SK-N-SH (cell line): ENCODE results near the gene SLC10A7. TPM values are rescaled to one million over a fixed set of nuclear protein-coding genes. Genes with fewer than 3 reads are reported as not detected.

Source experiments
- CTCF ChIA-PET: fragments of 300-600, 350-600 bp; formaldehyde crosslinking; extraction: SDS; loops from one replicate; lab custom pipeline; 2021; lab: Yijun Ruan, JAX
- POLR2A ChIA-PET: fragments of 350-600 bp; sonication (Branson Sonifier 250); formaldehyde crosslinking; extraction: SDS; loops from one replicate; lab custom pipeline; 2020; ENCODE audit warnings: antibody characterized with exemption, inconsistent platforms; lab: Yijun Ruan, JAX
- DNase-seq: peaks from one replicate; pipeline ENCODE4 v3.0.0; 2012
- H2AFZ ChIP-seq: fragments of 200-600 bp; sonication (generic); 2 replicates; pipeline ENCODE4 v1.8.1; 2016; ENCODE audit warnings: antibody characterized with exemption, mild to moderate bottlenecking, low read depth
- H3F3A ChIP-seq: fragments of 200-600 bp; sonication (generic); replicated peaks from 2 replicates; pipeline ENCODE3; 2016; ENCODE audit warnings: antibody characterized with exemption, mild to moderate bottlenecking; ENCODE audit not compliant: insufficient read depth
- H3K27ac ChIP-seq, 2 experiments: fragments of 200-500 bp in 1 of 2; fragments of 200-600 bp in 1 of 2; sonication (Bioruptor generic) in 1 of 2; sonication (generic), shearing (Covaris generic) in 1 of 2; 2 replicates each; pipeline versions ENCODE4 v1.5.1 to v1.6.1; 2014 to 2016; ENCODE audit warnings: low read depth in 2 of 2, inconsistent platforms in 1 of 2, low read length in 1 of 2, mild to moderate bottlenecking in 1 of 2, mixed read lengths in 1 of 2
- H3K27me3 ChIP-seq: fragments of 200-600 bp; sonication (generic), shearing (Covaris generic); 2 replicates; pipeline ENCODE4 v1.6.1; 2016; ENCODE audit warnings: mixed run types; ENCODE audit not compliant: insufficient read depth
- H3K36me3 ChIP-seq, 2 experiments: fragments of 200-500 bp in 1 of 2; fragments of 200-600 bp in 1 of 2; sonication (Bioruptor generic) in 1 of 2; sonication (generic) in 1 of 2; replicated peaks in 1 of 2; 2 replicates each; pipeline versions ENCODE3 to v1.5.1; 2014 to 2016; ENCODE audit warnings: low read length in 1 of 2, mild to moderate bottlenecking in 1 of 2; ENCODE audit not compliant: insufficient read depth in 2 of 2, control insufficient read depth in 1 of 2
- H3K4me1 ChIP-seq, 2 experiments: fragments of 200-500 bp in 1 of 2; fragments of 200-600 bp in 1 of 2; sonication (Bioruptor generic) in 1 of 2; sonication (generic), shearing (Covaris generic) in 1 of 2; 2 replicates each; pipeline versions ENCODE4 v1.5.1 to v1.6.1; 2014 to 2016; ENCODE audit warnings: low read depth in 1 of 2, low read length in 1 of 2, mixed run types in 1 of 2; ENCODE audit not compliant: insufficient read depth in 2 of 2, control insufficient read depth in 1 of 2
- H3K4me2 ChIP-seq: fragments of 200-600 bp; sonication (generic), shearing (Covaris generic); 2 replicates; pipeline ENCODE4 v1.6.1; 2017; ENCODE audit warnings: mixed run types
- H3K4me3 ChIP-seq, 2 experiments: fragments of 200-500 bp in 1 of 2; fragments of 200-600 bp in 1 of 2; sonication (Bioruptor generic) in 1 of 2; sonication (generic), shearing (Covaris generic) in 1 of 2; 2 replicates each; pipeline versions ENCODE4 v1.5.1 to v1.8.1; 2014 to 2016; ENCODE audit warnings: low read depth in 2 of 2, inconsistent platforms in 1 of 2, low read length in 1 of 2, mild to moderate bottlenecking in 1 of 2, mixed read lengths in 1 of 2, moderate library complexity in 1 of 2
- H3K79me2 ChIP-seq: fragments of 200-600 bp; sonication (generic); 2 replicates; pipeline ENCODE4 v1.8.1; 2017; ENCODE audit warnings: mild to moderate bottlenecking; ENCODE audit not compliant: insufficient read depth
- H3K9ac ChIP-seq: fragments of 200-600 bp; sonication (generic); 2 replicates; pipeline ENCODE4 v1.6.1; 2017; ENCODE audit warnings: mixed run types
- H3K9me2 ChIP-seq: fragments of 200-600 bp; sonication (generic); 2 replicates; pipeline ENCODE4 v1.6.1; 2017; ENCODE audit warnings: mixed run types
- H3K9me3 ChIP-seq: fragments of 200-600 bp; sonication (generic); 2 replicates; pipeline ENCODE4 v1.6.1; 2017; ENCODE audit warnings: mixed run types, mild to moderate bottlenecking, moderate library complexity
- H4K20me1 ChIP-seq: fragments of 200-600 bp; sonication (generic); 2 replicates; pipeline ENCODE4 v1.6.1; 2017; ENCODE audit warnings: mild to moderate bottlenecking, mixed run types; ENCODE audit not compliant: insufficient read depth
- CTCF ChIP-seq: fragments of 200-600 bp; sonication (generic); IDR thresholded peaks from 2 replicates; pipeline ENCODE4 v1.6.1; 2017; ENCODE audit warnings: antibody characterized with exemption, mild to moderate bottlenecking, moderate library complexity
- EP300 ChIP-seq, 2 experiments: IDR thresholded peaks; 2 replicates each; pipeline versions ENCODE4 v1.4.0 to v1.6.1; 2012; ENCODE audit warnings: borderline replicate concordance in 1 of 2, low read depth in 1 of 2, low read length in 1 of 2
- FOSL2 ChIP-seq: IDR thresholded peaks from 2 replicates; pipeline ENCODE4 v1.4.0; 2012; ENCODE audit warnings: low read depth, mild to moderate bottlenecking, moderate library complexity, borderline replicate concordance
- FOXJ3 ChIP-seq: sonication (generic); formaldehyde crosslinking; IDR thresholded peaks from 2 replicates; pipeline ENCODE4 v1.5.1; 2020; ENCODE audit warnings: mild to moderate bottlenecking, missing genetic modification reagents
- FOXM1 ChIP-seq: IDR thresholded peaks from 2 replicates; pipeline ENCODE4 v1.4.0; 2012; ENCODE audit warnings: low read depth, mild to moderate bottlenecking
- GATA2 ChIP-seq: sonication (generic); formaldehyde crosslinking; IDR thresholded peaks from 2 replicates; pipeline ENCODE4 v1.5.0; 2020; ENCODE audit warnings: mild to moderate bottlenecking, missing genetic modification reagents
- RAD21 ChIP-seq: IDR thresholded peaks from 2 replicates; pipeline ENCODE4 v1.6.1; 2012; ENCODE audit warnings: mild to moderate bottlenecking, low read length
- RCOR1 ChIP-seq: fragments of 150-350 bp; IDR thresholded peaks from 2 replicates; pipeline ENCODE4 v1.6.1; 2017; ENCODE audit warnings: antibody characterized with exemption, low read length
- RXRA ChIP-seq: IDR thresholded peaks from 2 replicates; pipeline ENCODE4 v1.4.0; 2012; ENCODE audit warnings: low read depth, mild to moderate bottlenecking, borderline replicate concordance
- SMC3 ChIP-seq: IDR thresholded peaks from 2 replicates; pipeline ENCODE4 v1.6.1; 2012; ENCODE audit warnings: low read depth, low read length, improper control_type of control experiment
- TCF12 ChIP-seq: IDR thresholded peaks from 2 replicates; pipeline ENCODE4 v1.4.0; 2012
- YY1 ChIP-seq: IDR thresholded peaks from 2 replicates; pipeline ENCODE4 v1.4.0; 2012; ENCODE audit warnings: low read depth, mild to moderate bottlenecking
- WGBS: methylation state at CpG from one replicate; pipeline ENCODE4 v1.1.6; 2017; ENCODE audit warnings: low lambda C conversion rate; 5-methylcytosine and 5-hydroxymethylcytosine counted together
- polyA plus RNA-seq, 3 experiments: library from polyadenylated mRNA; depleted of rRNA; stranded (reverse); fragments of >200 nt; gene quantifications; 2 replicates each; pipeline ENCODE4 v1.2.3, GENCODE V29; 2012
- TF ChIP-seq, protein P1 (sequence below): IDR thresholded peaks from 2 replicates; pipeline ENCODE4 v1.4.0; 2012; ENCODE audit warnings: low read depth, borderline replicate concordance

Gene SLC10A7
- polyA plus RNA-seq, 1 of the 3 experiments (the other 2 are of a cell fraction): 3.3 TPM

GRCh38 chr4:146343199-146343598 is 178.5 kb downstream of the SLC10A7 start (continued):
- TF ChIP-seq EP300 (IDR thresholded peaks at IDR 0.05; ENCODE audit: borderline replicate concordance in 1 of 2, low read depth in 1 of 2, low read length in 1 of 2) (no peak), RCOR1 (no peak), RXRA (no peak), FOXJ3 (CRISPR knock-in tag) (no peak)

- no peak overlapping the region for H3K4me3 ChIP-seq
- H3K79me2 ChIP-seq: no peaks in the 10 kb centered on the region
- TF ChIP-seq SMC3 (peak; percentile 53), FOXJ3 (CRISPR knock-in tag) (no peak), TCF12 (no peak), CTCF (peak; percentile 68), GATA2 (no peak), RAD21 (peak; percentile 83), FOSL2 (no peak)
- TF ChIP-seq, protein P1, sequence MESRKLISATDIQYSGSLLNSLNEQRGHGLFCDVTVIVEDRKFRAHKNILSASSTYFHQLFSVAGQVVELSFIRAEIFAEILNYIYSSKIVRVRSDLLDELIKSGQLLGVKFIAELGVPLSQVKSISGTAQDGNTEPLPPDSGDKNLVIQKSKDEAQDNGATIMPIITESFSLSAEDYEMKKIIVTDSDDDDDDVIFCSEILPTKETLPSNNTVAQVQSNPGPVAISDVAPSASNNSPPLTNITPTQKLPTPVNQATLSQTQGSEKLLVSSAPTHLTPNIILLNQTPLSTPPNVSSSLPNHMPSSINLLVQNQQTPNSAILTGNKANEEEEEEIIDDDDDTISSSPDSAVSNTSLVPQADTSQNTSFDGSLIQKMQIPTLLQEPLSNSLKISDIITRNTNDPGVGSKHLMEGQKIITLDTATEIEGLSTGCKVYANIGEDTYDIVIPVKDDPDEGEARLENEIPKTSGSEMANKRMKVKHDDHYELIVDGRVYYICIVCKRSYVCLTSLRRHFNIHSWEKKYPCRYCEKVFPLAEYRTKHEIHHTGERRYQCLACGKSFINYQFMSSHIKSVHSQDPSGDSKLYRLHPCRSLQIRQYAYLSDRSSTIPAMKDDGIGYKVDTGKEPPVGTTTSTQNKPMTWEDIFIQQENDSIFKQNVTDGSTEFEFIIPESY: no peak
- H3F3A ChIP-seq: peaks cover 5% of the 10 kb centered on the region
- DNase-seq: peak; percentile 32
- WGBS: 93% methylated on average over 1 of the region's 1 CpG
- H3K9ac ChIP-seq: no peak overlapping the region
- ChIA-PET CTCF (interaction anchor here (0.5 to 5.0 kb wide), 36 partner anchors 12 to 1247 kb away, joined by 3 to 44 read pairs (median 4); partner anchors contain the start of gene SLC10A7), POLR2A (interaction anchor here (0.5 kb wide), 1 partner anchor 1249 kb away, joined by 3 read pairs; no protein-coding TSS in a partner anchor)
- peaks cover 0 to 43% of the 10 kb centered on the region in 2 experiments; a peak in 2 of 4 replicates for H3K4me1 ChIP-seq
- no peaks in the 10 kb centered on the region for H3K36me3 ChIP-seq
- no peaks in the 10 kb centered on the region for H3K27me3 ChIP-seq
- H3K9me2 ChIP-seq: no peaks in the 10 kb centered on the region
- H3K4me2 ChIP-seq: no peak overlapping the region
- no peaks in the 10 kb centered on the region for H4K20me1 ChIP-seq
- H2AFZ ChIP-seq: no peak overlapping the region
- no peaks in the 10 kb centered on the region for H3K9me3 ChIP-seq
- H3K27ac ChIP-seq: no peak overlapping the region
These were observed 179.0 kb downstream of the SLC10A7 start for GRCh38 chr4:146342600-146343192.

DNA sequence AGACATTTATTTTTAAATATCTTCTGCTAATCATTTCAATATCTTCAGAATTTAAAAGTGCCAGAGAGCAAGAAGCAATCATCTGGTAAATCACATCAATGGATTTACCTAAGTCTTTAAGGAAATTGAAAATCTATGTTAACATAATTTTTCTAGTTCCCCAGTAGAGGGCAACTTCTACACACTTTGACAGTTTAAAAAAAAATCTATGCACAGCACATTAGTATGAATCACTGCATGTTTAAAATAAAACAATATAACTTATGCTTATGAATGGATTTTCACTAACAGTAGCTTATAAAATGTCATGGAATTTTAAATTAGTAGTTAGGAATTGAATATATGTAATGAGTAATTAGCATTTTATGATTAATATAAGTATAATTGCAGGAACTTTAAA is 180.9 kb downstream of the SLC10A7 start:
- Histone ChIP-seq H3K9me2 (no peaks in the 10 kb centered on the region), H3K27me3 (no peaks in the 10 kb centered on the region), H3K36me3 (no peaks in the 10 kb centered on the region), H3F3A (peaks cover 10% of the 10 kb centered on the region), H3K27ac (no peak overlapping the region), H3K4me3 (no peak overlapping the region; a peak in 1 of 4 replicates), H4K20me1 (no peaks in the 10 kb centered on the region), H3K79me2 (no peaks in the 10 kb centered on the region), H3K9me3 (no peaks in the 10 kb centered on the region), H2AFZ (no peak overlapping the region), H3K4me2 (no peak overlapping the region), H3K4me1 (peaks cover 6 to 54% of the 10 kb centered on the region in 2 experiments; a peak in 2 of 4 replicates), H3K9ac (no peak overlapping the region)
- POLR2A ChIA-PET: no interaction called here
- TF ChIP-seq FOXM1 (0 out of 2 replicates have a peak, but pooled peaks have one; percentile 23), RAD21 (peak; percentile 66), YY1 (no peak), SMC3 (0 out of 2 replicates have a peak, but pooled peaks have one; percentile 29), FOSL2 (0 out of 2 replicates have a peak, but pooled peaks have one; percentile 3), CTCF (peak; percentile 72)
- peak; percentile 8 for DNase-seq
- CTCF ChIA-PET: interaction anchor here (0.6 to 5.0 kb wide), 23 partner anchors 10 to 756 kb away, joined by 3 to 44 read pairs (median 4); no protein-coding TSS in a partner anchor
